ENCODE results near the gene GOLGB1.

GRCh38 chr3:121718205-121718846, 31.2 kb downstream of the GOLGB1 start:
- TF ChIP-seq CTCF (conservative IDR thresholded peaks at IDR 0.05 in 1 of 2, IDR thresholded peaks at IDR 0.05 in 1 of 2; ENCODE audit: low read depth in 1 of 2, low read length in 2 of 2) = no peak
- TF ChIP-seq EZH2 (IDR thresholded peaks at IDR 0.05; ENCODE audit: low read length, missing control alignments) = no peak
